NCI-H1105 treated with DMSO at 0.1 percent for 48 hours (cell line): ENCODE results near the gene TIE1.
A peak's percentile ranks its signal among the peaks of the same experiment; 100 is the strongest.
"Not testable (repeated sequence)": the region's sequence is repeated elsewhere in the genome, so short reads cannot be mapped to it uniquely, and the experiment has no call there.

ENCODE experiments used
- DNase-seq: peaks from one replicate; lab custom pipeline; 2025; lab: John Stamatoyannopoulos, UW

Gene TIE1

DNA sequence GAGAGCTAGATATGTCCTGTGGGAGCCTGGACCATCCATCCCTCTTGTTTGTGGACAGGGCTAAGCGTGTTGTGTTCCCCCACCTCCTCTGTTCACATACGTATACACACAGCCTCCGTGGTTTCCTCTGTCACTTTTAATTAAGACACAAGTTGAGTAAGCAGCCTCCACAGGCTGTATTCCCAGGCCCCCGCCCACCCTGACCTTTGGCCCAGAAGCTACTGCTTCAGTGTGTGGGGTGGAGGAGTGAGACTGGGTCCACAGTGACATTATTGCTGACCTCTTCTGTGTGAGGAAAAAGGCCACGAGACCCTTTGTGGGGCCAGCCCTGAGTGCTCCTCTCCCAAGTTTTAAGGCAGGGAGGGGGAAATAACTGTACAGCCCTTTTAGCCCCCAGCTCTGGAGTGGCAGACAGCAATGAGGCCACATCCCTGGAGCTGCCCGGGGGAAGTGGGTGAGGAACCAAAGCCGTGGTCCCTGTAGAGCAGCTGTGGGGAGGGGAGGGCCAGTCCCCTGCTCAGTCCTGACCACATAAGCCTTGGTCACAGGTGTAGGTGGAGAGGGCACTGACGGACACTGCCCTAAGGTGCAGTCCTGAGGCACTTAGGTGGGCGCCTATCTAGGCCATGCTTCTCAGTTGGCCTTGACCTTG is 62.6 kb downstream of the TIE1 start:
- DNase-seq, result no peak

DNA sequence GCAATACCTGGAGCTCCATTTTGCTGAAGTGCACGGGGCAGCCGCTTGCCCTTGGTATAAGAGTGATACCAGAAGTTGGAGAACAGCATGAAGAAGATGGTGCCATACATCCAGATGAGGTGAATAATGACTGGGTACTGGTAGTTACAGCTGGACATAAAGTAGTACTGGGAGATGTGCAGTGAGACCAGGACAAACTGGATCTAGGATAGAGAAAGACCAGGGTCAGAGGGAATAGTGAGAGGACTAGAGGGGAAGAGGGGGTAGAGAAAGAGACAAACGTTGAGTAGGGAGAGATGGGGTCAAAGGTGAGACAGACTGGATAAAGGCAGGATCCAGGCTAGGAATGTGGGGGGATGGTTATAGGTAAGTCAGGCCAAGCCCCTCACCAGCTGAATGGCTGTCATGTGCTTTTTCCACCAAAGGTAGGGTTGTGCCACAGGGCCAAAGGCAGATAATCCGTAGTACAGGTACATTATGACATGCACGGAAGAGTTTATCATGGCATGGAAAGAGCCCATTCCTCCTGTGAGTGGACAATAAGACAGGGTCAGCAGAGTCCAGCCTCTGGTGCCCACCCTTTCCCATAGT is 63.2 kb downstream of the TIE1 start:
- no peak for DNase-seq

DNA sequence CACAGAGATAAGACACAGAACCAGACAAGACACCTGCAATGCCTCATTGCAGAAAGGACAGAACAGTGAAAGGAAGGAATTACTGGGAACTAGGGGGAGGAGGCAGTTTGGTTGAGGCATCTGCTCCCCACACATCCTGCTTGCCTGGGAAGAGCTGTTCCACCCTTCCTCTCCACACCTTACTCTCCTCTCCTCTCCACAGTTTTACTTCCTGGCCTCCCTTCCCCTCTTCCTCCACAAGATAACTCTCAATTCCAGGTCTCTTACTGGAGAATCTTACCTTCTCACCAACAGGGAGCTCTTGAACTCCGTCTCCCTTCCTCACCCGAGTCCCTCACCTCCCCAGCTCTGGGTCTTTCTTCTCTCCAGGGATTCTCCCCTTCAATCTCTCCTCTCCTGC is 64.9 kb downstream of the TIE1 start:
- DNase-seq, result no peak

DNA sequence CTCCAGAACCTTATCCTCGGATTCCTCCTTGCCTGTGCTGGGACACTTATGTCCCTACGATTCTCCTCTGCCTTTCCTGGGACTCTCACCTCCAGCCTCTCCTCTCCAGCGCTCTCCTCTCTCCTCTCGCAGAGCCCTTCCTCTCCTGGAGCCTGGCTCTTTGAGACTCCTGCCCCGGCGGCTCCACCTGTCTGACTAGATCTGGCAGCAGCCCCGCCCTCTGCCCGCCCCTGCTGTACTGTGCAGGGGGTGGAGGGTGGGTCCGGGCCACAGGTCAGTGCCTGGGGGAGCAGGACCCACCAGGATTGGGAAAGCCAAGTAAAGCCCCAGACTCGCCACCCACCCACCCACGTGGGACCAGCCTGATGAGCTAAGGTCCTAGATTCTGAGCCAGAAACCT is 65.4 kb downstream of the TIE1 start:
- no peak for DNase-seq

DNA sequence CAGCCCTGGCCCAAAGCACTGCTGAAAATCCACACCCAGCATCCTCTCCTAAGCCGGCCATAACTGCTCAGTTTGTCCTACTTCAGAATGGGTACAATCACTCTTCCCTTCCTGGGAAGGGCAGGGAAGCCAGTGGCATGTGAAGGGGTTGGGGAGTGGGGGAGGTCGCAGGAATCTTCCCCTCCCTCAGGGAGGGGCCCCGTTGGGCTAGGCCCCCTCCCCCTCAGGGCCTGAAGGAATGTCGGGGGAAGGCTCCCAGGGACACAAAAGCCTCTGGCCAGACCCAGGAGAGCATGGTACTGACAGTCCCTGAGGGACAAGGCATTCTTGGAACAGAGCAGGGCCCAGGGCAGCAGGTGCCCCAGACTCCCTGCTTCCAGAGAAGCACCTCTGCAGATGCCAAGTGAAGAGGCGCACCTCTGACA is 65.8 kb downstream of the TIE1 start:
- DNase-seq, result no peak

DNA sequence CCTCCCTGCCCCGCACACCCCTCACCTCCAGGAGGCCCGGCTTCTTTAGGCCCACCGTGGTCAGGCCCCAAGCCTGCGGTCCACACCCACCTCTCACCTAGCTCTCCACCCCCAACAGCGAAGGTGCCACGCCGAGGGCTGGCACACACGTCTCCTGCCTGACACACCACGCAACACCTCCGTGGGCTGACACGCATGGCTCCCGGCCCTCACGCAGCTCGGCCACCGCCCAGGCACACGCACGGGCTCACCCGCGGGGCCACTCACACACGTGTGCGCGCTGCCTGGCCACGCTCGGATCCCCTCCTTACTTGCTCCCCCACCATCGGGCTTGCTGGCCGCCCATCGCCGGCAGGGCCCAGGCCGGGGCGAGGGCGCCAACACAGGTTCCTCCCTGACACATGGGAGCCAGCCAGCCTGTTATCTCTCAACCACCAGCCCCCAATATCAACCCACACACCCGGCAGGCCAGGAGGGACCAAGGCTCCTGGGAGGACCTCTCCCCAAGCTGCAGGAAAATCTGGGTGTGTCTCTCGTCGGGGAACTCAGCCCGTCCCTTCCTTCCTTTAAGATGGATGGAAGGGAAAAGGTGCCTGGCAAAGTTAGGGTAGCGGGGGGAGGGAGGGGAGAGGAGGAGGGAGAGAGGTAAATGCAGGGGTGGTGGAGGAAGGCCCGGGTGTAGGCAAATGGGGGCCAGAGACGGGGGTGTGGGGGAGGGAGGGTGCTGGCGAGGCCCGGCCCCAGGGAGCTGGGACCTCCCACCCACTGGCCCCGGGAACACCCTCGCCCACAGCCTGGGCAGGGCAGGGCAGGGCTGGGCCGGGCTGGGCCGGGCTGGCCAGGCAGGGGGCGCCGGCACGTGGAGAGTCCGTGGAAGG is 66.5 kb downstream of the TIE1 start:
- peak; percentile 32 for DNase-seq

DNA sequence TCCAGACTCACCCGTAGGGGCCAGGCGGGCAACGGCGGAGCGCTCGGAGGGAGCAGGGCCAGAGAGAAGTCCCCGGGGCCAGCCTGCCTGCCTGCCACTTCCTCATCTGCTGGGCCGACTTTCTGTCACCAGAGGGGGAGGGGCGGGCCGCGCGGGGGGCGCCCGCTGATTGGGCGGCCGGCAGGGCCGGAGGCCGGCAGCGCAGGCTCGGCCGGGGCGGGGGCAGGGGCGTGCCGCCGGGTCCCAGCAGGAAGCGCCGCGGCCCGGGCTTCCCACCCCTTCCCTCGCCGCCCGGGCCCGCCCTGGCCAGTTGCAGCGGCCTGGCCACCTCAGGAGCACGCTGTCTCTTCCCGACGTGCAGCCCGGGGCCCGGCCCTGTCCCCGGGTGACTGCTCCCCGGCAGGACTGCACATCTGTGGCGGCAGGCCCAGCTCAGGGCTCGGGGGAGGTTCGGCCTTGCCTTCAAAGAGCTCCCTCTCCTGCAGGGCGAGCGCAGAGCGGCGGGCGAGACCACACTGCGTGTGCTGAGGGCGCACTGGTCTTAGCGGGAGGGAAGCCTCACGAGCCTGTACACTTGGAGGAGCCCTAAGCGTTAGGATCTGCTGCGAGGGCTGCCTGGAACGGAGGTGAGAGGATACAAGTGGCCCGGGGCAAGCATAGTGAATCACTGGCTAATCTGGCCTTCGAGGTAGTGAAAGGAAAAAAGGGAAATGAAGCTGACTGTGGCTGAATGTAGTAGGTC is 67.3 kb downstream of the TIE1 start, which contains the start of gene ELOVL1:
TSS of gene ELOVL1 (minus strand) at position 108 of the 742 bp plus-strand sequence. CDS start 2,402 bp downstream, outside the sequence.
- DNase-seq, result peak; percentile 85

DNA sequence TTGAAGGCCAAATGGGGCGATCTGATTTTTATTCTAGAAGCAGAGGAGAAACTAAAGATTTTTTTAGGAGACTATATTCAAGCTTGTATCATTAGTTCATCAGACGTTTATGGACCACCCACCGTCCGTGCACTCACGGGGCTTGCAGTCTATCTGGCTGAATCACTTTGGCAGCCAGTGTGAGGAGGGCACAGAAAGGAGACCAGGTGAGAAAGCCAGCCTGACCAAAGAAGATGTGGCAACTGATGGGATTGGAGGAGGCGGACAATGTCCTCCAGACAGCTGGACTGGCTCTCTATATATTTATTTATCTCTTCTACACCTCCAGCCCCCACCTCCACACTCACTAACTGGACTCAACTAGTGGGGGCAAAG is 67.9 kb downstream of the TIE1 start:
- DNase-seq, result no peak

DNA sequence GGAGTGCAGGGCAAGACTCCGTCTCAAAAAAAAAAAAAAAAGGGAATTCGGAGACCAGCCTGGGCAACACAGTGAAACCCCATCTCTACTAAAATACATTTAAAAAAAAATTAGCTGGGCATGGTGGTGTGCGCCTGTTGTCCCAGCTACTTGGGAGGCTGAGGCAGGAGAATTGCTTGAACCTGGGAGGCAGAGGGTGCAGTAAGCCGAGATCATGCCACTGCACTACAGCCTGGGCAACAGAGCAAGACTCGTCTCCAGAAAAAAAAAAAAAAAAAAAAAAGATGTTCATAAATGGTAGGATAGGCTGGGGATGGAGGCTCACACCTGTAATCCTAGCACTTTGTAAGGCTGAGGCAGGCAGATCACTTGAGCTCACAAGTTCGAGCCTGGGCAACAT is 69.0 kb downstream of the TIE1 start:
- not testable (repeated sequence) for DNase-seq

DNA sequence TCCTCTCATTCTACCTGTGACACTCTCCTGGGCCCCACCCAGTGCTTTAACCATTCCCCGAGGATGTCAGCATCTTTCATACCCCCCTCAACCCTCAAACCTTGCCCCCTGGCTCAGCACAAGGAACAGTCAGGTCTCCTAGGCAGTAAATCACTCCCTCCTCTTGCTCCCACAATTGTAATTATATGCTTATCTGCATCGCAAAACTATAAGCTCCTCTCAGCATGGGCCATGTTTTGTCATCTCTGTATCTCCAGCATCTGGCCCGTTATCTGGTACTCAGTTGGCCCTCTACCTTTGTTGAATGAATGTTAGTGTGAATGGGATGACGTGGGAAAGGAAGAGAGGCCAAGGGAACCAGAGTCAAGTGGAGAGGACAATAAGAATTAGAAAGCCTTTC is 69.8 kb downstream of the TIE1 start:
- DNase-seq, result no peak

DNA sequence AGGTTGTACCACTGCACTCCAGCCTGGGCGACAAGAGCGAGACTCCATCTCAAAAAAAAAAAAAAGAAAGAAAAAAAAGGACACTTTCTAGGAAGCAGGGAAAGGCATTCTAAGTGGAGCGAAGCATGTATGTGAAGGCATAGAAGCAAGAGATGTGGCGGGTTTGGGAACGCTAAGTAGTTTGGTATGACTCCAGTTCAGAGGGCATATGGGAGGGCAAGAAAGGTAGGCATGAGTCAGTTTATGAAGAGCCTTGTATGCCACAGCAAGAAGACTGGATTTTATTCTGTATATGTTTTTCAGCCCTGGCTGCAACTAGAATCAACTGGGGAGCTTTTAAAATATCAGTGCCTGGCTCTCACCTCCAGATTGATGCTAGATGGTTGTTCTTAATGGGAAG is 71.4 kb downstream of the TIE1 start:
- DNase-seq, result no peak
